Caco-2 (cell line): ENCODE measurements around the gene ZNF300. TPM values are rescaled to one million over a fixed set of nuclear protein-coding genes. Genes with fewer than 3 reads are reported as not detected.

Source experiments
- BruUV-seq: library from RNA; stranded (reverse); fragments of 400-500 nt; replicated peaks from 2 replicates; lab custom pipeline; 2021; lab: Mats Ljungman, UMichigan
- CTCF ChIA-PET: fragments of 300-600 bp; sonication (Branson Sonifier 250); formaldehyde crosslinking; loops from one replicate; lab custom pipeline; 2022; ENCODE audit warnings: antibody characterized with exemption; lab: Charles Lee
- POLR2A ChIA-PET: fragments of 300-600 bp; sonication (Branson Sonifier 250); formaldehyde crosslinking; loops from one replicate; lab custom pipeline; 2022; ENCODE audit warnings: antibody characterized with exemption; lab: Charles Lee
- DNase-seq, 2 experiments: peaks; one replicate each; pipeline versions ENCODE4 v3.0.0 to v3.0.0-alpha.2; 2020 to 2022
- H3K27me3 ChIP-seq: replicated peaks from 2 replicates; pipeline ENCODE4 v1.6.0; 2011; ENCODE audit warnings: low read length; ENCODE audit not compliant: control insufficient read depth, insufficient read depth
- H3K36me3 ChIP-seq: 2 replicates; pipeline ENCODE4 v1.5.1; 2011; ENCODE audit warnings: low read length; ENCODE audit not compliant: control insufficient read depth, insufficient read depth
- H3K4me1 ChIP-seq: fragments of 250-450 bp; sonication (Bioruptor Pico); 2 replicates; pipeline ENCODE4 v1.5.1; 2020; ENCODE audit warnings: mild to moderate bottlenecking
- H3K4me3 ChIP-seq: 2 replicates; pipeline ENCODE4 v1.5.1; 2011; ENCODE audit warnings: low read depth, mild to moderate bottlenecking, control low read depth, low read length
- H3K9me3 ChIP-seq: fragments of 250-450 bp; sonication (Bioruptor Pico); 2 replicates; pipeline ENCODE4 v1.5.1; 2020; ENCODE audit warnings: mild to moderate bottlenecking, moderate library complexity
- H3K27ac Mint-ChIP-seq: one replicate; pipeline ENCODE4 v1.8.0; 2022; ENCODE audit warnings: mixed read lengths; ENCODE audit not compliant: unreplicated experiment
- H3K27me3 Mint-ChIP-seq: one replicate; pipeline ENCODE4 v1.8.0; 2022; ENCODE audit warnings: mixed read lengths; ENCODE audit not compliant: insufficient read depth, unreplicated experiment
- H3K36me3 Mint-ChIP-seq: one replicate; pipeline ENCODE4 v1.8.0; 2022; ENCODE audit warnings: mild to moderate bottlenecking, mixed read lengths; ENCODE audit not compliant: insufficient read depth, unreplicated experiment
- H3K4me1 Mint-ChIP-seq: one replicate; pipeline ENCODE4 v1.8.0; 2022; ENCODE audit warnings: low read depth, mixed read lengths; ENCODE audit not compliant: unreplicated experiment
- H3K4me3 Mint-ChIP-seq: one replicate; pipeline ENCODE4 v1.8.0; 2022; ENCODE audit warnings: mild to moderate bottlenecking, moderate library complexity, mixed read lengths; ENCODE audit not compliant: unreplicated experiment
- H3K9me3 Mint-ChIP-seq: one replicate; pipeline ENCODE4 v1.8.0; 2022; ENCODE audit warnings: mixed read lengths; ENCODE audit not compliant: unreplicated experiment
- intact Hi-C: fragments of 100-400 bp; cut with micrococcal nuclease; formaldehyde crosslinking; loops from one replicate; pipeline ENCODE4 v1.10.0; 2022; ENCODE audit not compliant: unreplicated experiment
- total RNA-seq: library from RNA; stranded (reverse); gene quantifications from 2 replicates; pipeline ENCODE4 v1.2.3, GENCODE V29; 2022
- TF ChIP-seq, protein P1 (sequence below), 2 experiments: fragments of 200-600 bp in 1 of 2; IDR thresholded peaks; 1 replicate in 1 of 2; 2 replicates in 1 of 2; pipeline versions ENCODE4 v1.5.1 to v1.8.0; 2011 to 2022; ENCODE audit warnings: antibody characterized with exemption in 1 of 2, control low read depth in 1 of 2, inconsistent platforms in 1 of 2, low read depth in 1 of 2, low read length in 1 of 2, mild to moderate bottlenecking in 1 of 2, moderate library complexity in 1 of 2; ENCODE audit not compliant: insufficient read depth in 1 of 2, severe bottlenecking in 1 of 2, unreplicated experiment in 1 of 2

Gene ZNF300
- total RNA-seq, 1 experiment from 2014 or later: 2.2 TPM

DNA sequence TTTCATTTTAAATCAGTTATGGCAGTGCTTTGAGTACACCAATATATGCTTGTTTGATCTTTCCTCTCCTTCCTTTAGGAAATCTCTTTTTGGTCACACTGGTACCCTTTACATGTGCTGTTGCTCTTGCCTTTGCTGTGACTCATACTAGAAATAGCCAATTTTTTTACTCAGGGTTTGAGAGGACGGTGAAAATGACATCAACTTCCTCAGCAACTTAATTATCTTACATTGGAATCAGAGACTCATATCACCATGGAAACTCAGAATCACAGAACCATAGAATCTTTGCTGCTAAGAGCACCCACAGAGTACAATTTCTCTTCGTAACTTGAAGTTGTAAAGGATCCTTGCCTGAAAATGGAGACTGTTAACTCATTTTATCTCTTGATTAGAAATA is 13.8 kb upstream of the ZNF300 start:
- no peak for DNase-seq
- Histone ChIP-seq H3K36me3 (no peaks in the 10 kb centered on the region), H3K27me3 (no peaks in the 10 kb centered on the region), H3K9me3 (peaks cover 20% of the 10 kb centered on the region), H3K4me1 (no peaks in the 10 kb centered on the region; the same call in 1 of the 2 replicates), H3K4me3 (no peak overlapping the region)
- Mint-ChIP-seq H3K4me1 (peaks cover 6% of the 10 kb centered on the region), H3K27ac (no peak overlapping the region), H3K9me3 (peaks cover 68% of the 10 kb centered on the region), H3K36me3 (no peaks in the 10 kb centered on the region), H3K27me3 (no peaks in the 10 kb centered on the region), H3K4me3 (no peak overlapping the region)
- no TSS peak for BruUV-seq
- POLR2A ChIA-PET: no interaction called here
- CTCF ChIA-PET: no interaction called here
- intact Hi-C loops: no loop called here
- TF ChIP-seq, protein P1, sequence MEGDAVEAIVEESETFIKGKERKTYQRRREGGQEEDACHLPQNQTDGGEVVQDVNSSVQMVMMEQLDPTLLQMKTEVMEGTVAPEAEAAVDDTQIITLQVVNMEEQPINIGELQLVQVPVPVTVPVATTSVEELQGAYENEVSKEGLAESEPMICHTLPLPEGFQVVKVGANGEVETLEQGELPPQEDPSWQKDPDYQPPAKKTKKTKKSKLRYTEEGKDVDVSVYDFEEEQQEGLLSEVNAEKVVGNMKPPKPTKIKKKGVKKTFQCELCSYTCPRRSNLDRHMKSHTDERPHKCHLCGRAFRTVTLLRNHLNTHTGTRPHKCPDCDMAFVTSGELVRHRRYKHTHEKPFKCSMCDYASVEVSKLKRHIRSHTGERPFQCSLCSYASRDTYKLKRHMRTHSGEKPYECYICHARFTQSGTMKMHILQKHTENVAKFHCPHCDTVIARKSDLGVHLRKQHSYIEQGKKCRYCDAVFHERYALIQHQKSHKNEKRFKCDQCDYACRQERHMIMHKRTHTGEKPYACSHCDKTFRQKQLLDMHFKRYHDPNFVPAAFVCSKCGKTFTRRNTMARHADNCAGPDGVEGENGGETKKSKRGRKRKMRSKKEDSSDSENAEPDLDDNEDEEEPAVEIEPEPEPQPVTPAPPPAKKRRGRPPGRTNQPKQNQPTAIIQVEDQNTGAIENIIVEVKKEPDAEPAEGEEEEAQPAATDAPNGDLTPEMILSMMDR (IDR thresholded peaks at IDR 0.05; ENCODE audit: insufficient read depth in 1 of 2, low read depth in 1 of 2, low read length in 1 of 2, severe bottlenecking in 1 of 2, unreplicated experiment in 1 of 2): no peak

DNA sequence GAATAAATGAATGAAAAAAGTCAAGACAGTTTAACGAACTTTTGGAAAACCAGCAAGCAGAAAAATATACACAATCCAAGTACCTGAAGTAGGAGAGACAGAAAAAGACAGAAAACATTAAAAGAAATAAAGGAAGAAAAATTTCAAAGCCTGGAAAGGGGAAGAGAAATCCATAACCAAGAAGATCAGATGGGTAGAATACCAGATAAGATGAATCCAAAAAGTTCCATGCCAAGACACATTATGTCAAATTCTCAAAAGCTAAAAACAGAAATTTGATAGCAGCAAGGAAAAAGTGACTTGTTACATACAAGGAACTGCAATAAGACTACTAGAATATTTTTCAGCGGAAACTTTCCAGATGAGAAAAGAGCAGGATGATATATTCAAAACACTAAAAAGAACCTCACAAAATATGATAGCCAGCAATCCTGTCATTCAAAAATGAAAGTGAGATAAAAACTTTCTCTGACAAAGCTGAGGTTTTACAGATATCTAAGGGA is 7.6 kb upstream of the ZNF300 start:
- DNase-seq: no peak
- peaks cover 31% of the 10 kb centered on the region for H3K9me3 ChIP-seq
- TF ChIP-seq, protein P1 (IDR thresholded peaks at IDR 0.05; ENCODE audit: insufficient read depth in 1 of 2, low read depth in 1 of 2, low read length in 1 of 2, severe bottlenecking in 1 of 2, unreplicated experiment in 1 of 2): no peak
- H3K27me3 ChIP-seq: no peaks in the 10 kb centered on the region
- ChIA-PET CTCF (no interaction called here), POLR2A (no interaction called here)
- Mint-ChIP-seq H3K9me3 (peaks cover 63% of the 10 kb centered on the region), H3K36me3 (no peaks in the 10 kb centered on the region), H3K27me3 (no peaks in the 10 kb centered on the region), H3K4me3 (no peak overlapping the region), H3K4me1 (peaks cover 6% of the 10 kb centered on the region), H3K27ac (no peak overlapping the region)
- BruUV-seq: no TSS peak
- no peaks in the 10 kb centered on the region; the same call in 1 of the 2 replicates for H3K4me1 ChIP-seq
- no peak overlapping the region for H3K4me3 ChIP-seq
- H3K36me3 ChIP-seq: no peaks in the 10 kb centered on the region
- intact Hi-C loops: no loop called here

DNA sequence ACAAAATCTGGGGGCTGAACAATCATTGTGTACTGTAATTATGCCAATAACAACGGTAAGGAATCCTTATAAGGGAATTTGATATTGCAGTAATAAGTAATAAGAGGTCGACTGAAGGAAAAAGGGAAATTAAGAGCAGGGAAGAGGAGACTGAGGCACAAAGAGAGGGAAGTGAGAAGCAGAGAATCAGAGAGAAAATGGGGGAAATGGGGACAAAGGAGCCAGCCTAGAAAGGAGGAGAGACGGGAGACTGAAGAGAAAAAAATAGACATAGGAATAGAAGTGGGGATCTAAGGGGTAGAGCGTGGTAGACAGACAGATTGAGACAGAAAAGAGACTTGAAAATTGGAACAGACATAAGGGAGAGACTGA is 518 bp upstream of the ZNF300 start:
- ChIA-PET CTCF (no interaction called here), POLR2A (no interaction called here)
- Histone ChIP-seq H3K9me3 (peaks cover 35% of the 10 kb centered on the region), H3K36me3 (no peaks in the 10 kb centered on the region), H3K4me3 (peak overlapping the region; percentile 31), H3K4me1 (no peaks in the 10 kb centered on the region), H3K27me3 (no peaks in the 10 kb centered on the region)
- DNase-seq: no peak
- Mint-ChIP-seq H3K9me3 (peaks cover 41% of the 10 kb centered on the region), H3K4me3 (peak overlapping the region; percentile 81), H3K27ac (peak overlapping the region; percentile 85), H3K36me3 (peaks cover 9% of the 10 kb centered on the region), H3K27me3 (no peaks in the 10 kb centered on the region), H3K4me1 (no peaks in the 10 kb centered on the region)
- BruUV-seq: no TSS peak
- TF ChIP-seq, protein P1 (IDR thresholded peaks at IDR 0.05; ENCODE audit: insufficient read depth in 1 of 2, low read depth in 1 of 2, low read length in 1 of 2, severe bottlenecking in 1 of 2, unreplicated experiment in 1 of 2): no peak
- intact Hi-C loops: no loop called here
